ENCODE data around the gene SLFN12L.

DNA sequence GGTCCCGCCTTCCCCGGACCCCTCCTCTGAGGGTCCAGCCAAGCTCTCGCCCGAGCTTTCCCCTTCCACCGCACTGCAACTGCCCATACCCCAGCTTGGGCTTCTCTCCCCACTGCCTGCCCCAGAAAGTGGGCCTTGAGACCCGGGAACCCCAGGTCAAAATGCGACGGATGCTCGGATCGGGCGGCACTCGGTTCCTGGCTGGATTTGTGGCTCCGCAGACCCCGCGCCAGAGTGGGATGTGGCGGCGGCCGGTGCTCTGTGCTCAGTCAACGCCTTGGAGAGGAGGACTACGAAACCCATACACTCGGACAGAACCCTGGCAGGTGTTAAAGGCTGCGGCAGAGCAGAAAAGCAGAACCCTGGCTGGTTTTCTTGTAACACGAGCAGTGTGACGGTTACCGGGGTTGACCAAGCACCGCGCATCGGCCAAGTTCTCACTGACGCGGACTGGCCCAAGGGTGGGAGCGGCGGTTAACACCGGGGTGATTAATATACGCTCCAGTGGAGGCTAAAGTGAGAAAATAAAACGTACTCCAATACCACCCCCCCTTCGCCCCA, 88.0 kb downstream of the SLFN12L start:
- TF ChIP-seq CTCF (IDR thresholded peaks at IDR 0.05) (no peak), POLR2A (IDR thresholded peaks at IDR 0.05) (no peak)

Data from testis (tissue), 2 donors.